Measurements from ENCODE around the gene KSR2.

The KSR2 gene

DNA sequence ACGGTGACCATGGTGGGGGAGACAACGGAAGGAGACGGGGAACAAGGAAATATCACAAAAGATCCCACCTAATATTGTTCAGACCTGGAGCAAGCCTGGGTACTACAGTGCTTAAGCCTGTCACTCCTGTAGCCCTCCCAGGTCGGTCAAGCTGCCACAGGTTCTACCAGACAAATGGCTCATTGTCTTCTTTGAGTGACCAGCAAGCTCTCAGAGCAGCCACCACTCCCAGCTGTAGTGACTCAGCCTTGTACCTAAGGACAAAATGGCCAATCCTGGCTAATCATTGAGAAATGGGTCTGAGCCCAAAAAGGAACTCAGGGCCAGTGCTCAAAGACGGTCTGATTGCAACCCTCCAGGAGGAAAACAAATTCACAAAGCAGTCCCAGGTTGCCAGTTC is 368.9 kb downstream of the KSR2 start:
- DNase-seq: no peak

- no peak for DNase-seq
Measured at GRCh38 chr12:117596968-117597367, 371.8 kb downstream of the KSR2 start.

DNA sequence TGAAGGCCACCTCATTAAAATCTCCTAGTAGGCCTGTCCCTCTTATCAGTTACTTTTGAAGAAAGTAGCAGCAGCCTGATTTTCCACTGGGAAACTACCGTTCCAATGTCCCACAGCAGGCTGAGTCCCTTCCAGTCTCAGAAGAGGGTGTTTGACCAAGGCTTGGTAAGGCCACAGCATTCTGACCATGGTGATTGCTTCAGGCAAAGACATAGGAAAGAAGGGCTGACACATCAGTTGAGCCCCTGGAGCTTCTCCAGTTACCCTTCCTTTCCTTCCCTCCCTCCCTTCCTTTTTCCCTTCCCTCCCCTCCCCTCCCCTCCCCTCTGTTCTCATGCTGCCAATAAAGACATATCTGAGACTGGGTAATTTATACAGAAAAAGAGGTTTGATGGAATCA is 373.0 kb downstream of the KSR2 start:
- no peak for DNase-seq

DNA sequence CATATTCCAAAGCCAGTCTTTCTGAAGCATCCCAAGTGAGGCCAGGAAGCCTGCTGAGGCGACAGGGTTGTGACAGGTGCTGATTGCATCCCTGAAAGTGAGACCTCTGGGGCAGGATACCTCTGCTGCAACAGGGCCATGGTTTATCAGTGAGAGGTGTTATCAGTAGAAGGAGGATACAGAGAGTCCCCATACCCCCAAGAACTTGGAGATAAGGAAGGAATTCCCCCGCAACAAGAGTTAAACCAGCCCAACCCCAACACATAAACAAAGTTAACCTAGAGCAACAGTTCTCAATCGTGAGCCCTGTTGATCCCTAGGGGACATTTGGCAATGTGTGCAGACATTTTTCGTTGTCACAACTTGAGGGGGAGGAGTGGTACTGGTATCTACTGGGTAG is 374.3 kb downstream of the KSR2 start:
- no peak for DNase-seq

DNA sequence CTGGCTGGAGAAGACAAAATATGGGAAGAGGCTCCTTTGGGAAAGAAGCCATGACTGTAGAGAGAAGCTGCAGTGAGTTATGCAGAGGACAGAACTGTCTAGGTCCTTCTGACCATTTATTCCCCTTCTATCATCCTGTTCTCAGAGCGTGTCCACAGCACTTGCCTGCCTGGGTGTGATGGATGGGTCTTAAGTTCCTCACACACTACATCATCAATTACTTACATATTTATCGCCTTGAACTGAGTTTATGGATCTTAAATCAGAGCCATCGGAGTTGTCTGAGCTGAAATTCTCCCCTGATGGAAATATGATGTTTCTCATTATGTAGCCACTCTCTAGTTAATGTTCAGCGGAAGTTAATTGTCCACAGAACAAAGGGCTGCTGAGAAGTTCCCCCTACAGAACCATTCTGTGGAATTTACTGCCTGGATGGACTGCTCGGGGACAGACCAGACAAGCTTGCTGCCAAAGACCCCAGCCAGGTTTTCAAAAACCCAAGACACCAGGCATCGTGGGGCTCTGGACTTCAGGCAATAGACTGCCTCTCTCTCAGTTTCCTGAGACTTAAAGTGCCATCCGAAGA is 374.9 kb downstream of the KSR2 start:
- no peak for DNase-seq

- no peak for DNase-seq
Measured at GRCh38 chr12:117592588-117593305, 376.0 kb downstream of the KSR2 start.

GRCh38 chr12:117590999-117591398 is 377.8 kb downstream of the KSR2 start:
- no peak for DNase-seq

- no peak for DNase-seq
Measured at GRCh38 chr12:117590386-117590785, 378.4 kb downstream of the KSR2 start.

DNA sequence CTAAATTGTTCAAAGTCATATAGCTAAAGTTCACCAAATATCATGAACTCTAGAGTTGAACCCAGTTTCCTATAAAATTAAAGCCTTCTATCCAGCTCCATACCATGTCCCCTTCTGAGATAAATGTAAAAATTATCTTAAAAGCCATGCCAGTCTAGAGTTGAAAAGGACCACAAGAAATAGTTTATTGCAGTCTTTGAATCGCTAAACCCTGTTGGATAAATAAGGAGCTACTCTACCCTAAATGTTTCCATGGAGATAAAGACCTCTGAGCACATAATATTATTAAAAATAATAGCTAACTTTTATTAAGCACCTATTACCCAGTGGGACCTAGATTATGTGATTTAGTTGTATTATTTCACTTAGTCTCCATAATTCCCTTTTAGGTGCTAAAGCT is 379.8 kb downstream of the KSR2 start:
- DNase-seq: no peak

- peak; percentile 11 for DNase-seq
Measured at GRCh38 chr12:117587631-117588287, 381.0 kb downstream of the KSR2 start.

DNA sequence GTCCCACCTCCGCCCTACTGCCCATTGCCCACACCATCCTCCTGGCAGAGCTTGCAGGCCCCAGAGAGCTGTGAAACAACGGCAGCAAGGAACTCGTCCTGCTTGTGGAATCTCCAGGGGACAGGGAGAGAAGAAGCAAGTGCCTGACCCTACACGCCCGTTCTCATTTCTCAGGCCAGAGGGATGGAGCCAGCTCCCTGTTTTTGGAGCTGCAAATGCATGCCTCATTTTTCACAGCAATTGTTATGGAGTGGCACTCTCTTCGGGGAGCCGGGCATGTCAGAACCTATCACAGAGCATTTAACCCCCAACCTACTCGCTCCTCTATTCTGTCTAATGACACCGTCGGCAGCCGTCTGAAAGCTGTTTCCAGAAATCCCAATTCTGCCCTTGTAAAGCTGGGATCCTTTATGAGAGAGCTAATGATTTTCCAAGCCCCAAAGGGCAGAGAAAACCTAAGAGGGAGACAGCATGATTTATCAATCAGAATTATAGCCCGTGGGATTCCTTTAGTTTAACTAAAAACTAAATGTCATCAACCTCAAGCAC is 385.0 kb downstream of the KSR2 start:
- DNase-seq: no peak

DNA sequence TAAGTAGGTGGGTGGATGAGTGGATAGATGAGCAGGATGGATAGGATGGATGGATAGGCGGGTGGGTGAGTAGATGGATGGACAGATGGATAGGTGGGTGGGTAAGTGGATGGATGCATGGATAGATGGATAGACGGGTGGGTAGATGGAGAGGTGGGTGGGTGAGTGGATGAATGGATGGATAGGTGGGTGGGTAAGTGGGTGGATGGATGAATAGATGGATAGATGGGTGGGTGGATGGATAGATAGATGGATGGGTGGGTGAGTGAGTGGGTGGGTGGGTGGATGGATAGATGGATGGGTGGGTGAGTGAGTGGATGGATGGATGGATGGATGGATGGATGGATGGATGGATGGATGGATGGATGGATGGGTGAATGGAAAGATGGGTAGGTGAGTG is 385.7 kb downstream of the KSR2 start:
- DNase-seq: no peak

DNA sequence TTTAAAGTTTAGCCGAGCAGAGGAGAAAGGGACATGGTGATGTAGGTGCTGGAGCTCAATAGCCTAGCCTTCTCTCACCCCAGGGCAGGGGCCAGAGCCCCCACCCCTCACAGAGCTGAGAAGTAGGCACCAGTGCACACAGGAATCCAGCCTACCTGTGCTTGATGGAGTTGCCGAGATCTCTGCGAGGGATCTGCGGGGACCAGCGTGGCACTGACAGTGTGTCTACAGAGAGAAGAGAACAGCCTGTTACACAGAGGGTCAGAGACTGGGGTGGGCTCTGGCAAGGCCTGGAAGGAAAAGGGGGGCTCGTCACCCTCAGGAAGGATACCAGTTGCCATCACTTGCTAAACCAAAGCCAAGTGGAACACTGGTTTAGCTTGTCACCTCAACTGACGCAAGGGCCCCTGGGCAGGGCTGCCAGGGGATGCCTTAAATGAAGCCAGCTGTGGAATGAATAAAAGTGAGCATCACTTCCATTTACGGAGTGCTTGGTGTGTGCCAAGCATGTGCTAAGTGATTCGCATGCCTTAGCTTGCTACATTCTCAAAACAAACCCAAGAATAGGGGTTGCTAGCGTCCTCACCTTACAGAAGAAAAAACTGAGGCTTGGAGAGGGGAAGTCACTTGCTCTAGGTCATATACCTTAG is 386.5 kb downstream of the KSR2 start:
- no peak for DNase-seq

GRCh38 chr12:117580718-117581062 is 388.1 kb downstream of the KSR2 start:
- no peak for DNase-seq

DNA sequence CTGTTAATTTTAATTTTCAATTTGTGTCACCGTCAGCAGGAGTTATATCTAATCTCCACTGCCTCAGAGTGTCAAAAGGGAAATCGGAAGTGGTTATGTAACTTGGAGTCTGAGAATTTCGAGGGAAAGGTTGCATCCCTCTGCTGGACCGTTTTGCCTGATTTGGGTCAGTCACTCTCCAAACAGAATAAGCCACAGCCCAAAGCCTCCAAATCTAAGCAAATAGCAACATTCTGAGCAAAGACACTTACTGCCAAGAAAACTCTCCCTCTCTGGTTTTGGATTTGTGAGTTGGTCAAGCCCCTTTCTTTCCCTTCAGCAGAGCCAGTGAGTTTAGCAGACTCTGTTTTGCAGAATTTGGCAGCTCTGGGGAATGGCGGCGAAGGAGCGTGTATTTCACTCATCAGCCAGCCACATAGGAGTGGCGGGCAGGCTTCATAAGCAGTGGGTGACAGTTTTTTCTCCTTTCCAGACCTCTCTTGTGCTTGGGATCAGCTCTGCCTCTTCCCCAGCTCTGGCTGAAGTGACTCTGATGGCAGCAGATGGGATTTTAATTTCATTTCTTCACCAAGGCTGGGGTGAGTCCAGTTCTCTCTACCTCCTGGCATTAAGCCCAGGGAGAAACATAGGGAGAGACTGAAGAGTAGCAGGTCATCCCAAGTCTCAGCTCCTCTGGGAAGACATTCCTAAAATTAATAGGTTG is 388.6 kb downstream of the KSR2 start:
- no peak for DNase-seq

DNA sequence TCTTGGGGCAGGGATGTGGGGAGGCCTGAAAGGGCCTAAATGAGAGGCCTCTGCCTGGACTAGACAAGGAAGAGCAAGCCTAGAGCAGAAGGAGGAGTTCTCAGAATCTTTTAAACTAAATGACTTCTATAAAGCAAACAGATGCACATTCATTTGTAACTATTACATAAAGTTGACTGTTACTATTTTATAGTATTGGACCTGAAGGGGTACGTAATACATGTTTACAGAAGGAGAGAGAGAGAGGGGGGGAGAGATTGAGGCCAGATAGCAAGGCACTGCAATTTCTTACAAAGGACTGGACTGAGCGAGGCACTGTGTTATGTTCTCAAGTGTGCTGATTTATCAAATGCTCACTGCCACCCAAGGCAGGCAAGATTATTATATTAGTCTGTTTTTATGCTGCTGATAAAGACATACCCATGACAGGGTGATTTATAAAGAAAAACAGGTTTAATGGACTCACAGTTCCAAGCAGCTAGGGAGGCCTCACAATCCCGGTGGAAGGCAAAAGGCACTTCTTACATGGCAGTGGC is 391.6 kb downstream of the KSR2 start:
- DNase-seq: no peak

- no peak for DNase-seq
Measured at GRCh38 chr12:117576053-117576452, 392.7 kb downstream of the KSR2 start.

DNA sequence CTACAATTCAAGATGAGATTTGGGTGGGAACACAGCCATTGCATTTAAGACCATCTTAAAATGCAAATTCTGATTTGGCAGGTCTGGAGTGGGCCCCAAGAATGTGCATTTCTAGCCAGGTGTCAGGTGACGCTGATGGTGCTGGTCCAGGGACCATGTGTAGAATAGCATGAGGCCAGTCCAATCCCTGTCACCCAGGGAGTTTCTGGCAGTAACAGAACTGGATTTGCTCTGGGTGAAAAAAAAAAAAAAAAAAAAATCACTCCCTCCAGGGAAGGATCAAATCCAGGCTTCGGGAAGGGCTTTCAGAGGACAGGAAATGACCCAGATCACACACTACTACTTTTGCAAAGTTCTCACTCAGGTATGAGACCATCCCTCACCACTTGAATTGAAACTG is 394.1 kb downstream of the KSR2 start:
- no peak for DNase-seq

GRCh38 chr12:117572755-117573154 is 396.0 kb downstream of the KSR2 start:
- no peak for DNase-seq

- no peak for DNase-seq
Measured at GRCh38 chr12:117571321-117571720, 397.5 kb downstream of the KSR2 start.

DNA sequence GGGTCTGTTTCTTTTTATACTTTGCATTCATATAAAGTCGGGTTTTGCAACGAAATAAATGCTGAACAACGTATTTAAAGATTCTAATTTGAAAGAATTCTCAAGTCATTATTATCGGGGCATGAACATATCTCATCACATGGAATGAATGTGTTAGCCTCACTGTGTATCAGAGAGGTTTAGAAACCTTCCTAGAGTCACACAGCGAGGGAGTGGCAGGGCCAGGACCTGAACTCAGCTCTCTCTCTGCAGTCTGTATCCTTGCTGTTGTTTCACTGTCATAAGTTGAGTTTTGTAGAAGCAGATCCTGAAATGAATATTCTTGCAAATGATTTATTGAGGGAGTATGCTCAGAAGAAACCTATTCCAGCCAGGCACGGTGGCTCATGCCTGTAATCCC is 398.2 kb downstream of the KSR2 start:
- no peak for DNase-seq

- DNase-seq: no peak
Measured at GRCh38 chr12:117567644-117568216, 401.1 kb downstream of the KSR2 start.

Measured in activated gamma-delta T cell treated with Interleukin-2 at 50 U/mL for 16 hours (primary cell).